NB4 (cell line): ENCODE results near the gene CD101.

ENCODE experiments used
- MYC ChIP-seq: IDR thresholded peaks from 2 replicates; pipeline ENCODE4 v1.6.1; 2011; ENCODE audit warnings: low read depth, low read length
- POLR2A ChIP-seq: IDR thresholded peaks from 2 replicates; pipeline ENCODE4 v1.6.1; 2011; ENCODE audit warnings: mild to moderate bottlenecking; ENCODE audit not compliant: insufficient read length; ENCODE audit errors: extremely low read depth
- TF ChIP-seq, protein P1 (sequence below): IDR thresholded peaks from one replicate; pipeline ENCODE4 v1.5.1; 2012; ENCODE audit warnings: low read depth, low read length
- TF ChIP-seq, protein P2 (sequence below): IDR thresholded peaks from 2 replicates; pipeline ENCODE4 v1.6.1; 2011; ENCODE audit warnings: low read depth, low read length

- TF ChIP-seq, protein P1, sequence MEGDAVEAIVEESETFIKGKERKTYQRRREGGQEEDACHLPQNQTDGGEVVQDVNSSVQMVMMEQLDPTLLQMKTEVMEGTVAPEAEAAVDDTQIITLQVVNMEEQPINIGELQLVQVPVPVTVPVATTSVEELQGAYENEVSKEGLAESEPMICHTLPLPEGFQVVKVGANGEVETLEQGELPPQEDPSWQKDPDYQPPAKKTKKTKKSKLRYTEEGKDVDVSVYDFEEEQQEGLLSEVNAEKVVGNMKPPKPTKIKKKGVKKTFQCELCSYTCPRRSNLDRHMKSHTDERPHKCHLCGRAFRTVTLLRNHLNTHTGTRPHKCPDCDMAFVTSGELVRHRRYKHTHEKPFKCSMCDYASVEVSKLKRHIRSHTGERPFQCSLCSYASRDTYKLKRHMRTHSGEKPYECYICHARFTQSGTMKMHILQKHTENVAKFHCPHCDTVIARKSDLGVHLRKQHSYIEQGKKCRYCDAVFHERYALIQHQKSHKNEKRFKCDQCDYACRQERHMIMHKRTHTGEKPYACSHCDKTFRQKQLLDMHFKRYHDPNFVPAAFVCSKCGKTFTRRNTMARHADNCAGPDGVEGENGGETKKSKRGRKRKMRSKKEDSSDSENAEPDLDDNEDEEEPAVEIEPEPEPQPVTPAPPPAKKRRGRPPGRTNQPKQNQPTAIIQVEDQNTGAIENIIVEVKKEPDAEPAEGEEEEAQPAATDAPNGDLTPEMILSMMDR: no peak
- TF ChIP-seq POLR2A (no peak), MYC (no peak)
- TF ChIP-seq, protein P2, sequence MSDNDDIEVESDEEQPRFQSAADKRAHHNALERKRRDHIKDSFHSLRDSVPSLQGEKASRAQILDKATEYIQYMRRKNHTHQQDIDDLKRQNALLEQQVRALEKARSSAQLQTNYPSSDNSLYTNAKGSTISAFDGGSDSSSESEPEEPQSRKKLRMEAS: no peak
Observed at GRCh38 chr1:116989835-116990234, 11.7 kb upstream of the CD101 start.
